ENCODE data around the gene PAM.

DNA sequence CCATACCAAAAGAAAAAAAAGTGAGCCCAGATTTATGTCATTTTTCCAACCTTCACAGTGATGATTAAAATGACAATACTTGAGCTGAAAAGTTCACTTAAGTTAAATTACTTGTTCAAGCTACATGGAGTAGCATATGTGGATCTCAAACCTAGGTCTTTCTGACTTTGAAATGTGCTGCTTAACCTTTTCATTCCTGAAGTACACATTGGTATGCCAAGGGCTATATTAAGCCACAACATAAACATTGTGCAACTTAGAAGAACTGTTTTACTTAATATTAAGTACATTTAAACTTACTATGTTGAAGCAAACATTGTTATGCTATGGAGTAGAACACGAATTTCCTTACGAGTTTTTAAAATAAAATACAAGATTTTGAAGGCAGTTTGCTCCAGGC is 259.9 kb downstream of the PAM start:
- TF ChIP-seq, protein P1, sequence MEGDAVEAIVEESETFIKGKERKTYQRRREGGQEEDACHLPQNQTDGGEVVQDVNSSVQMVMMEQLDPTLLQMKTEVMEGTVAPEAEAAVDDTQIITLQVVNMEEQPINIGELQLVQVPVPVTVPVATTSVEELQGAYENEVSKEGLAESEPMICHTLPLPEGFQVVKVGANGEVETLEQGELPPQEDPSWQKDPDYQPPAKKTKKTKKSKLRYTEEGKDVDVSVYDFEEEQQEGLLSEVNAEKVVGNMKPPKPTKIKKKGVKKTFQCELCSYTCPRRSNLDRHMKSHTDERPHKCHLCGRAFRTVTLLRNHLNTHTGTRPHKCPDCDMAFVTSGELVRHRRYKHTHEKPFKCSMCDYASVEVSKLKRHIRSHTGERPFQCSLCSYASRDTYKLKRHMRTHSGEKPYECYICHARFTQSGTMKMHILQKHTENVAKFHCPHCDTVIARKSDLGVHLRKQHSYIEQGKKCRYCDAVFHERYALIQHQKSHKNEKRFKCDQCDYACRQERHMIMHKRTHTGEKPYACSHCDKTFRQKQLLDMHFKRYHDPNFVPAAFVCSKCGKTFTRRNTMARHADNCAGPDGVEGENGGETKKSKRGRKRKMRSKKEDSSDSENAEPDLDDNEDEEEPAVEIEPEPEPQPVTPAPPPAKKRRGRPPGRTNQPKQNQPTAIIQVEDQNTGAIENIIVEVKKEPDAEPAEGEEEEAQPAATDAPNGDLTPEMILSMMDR (conservative IDR thresholded peaks at IDR 0.05; ENCODE audit: low read depth, low read length), result no peak
- no peak for TF ChIP-seq EZH2 (IDR thresholded peaks at IDR 0.05; ENCODE audit: borderline replicate concordance, low read depth, low read length, poor library complexity, severe bottlenecking)

Measured in A673 (cell line).